Naive thymus-derived CD4-positive, alpha-beta T cell (primary cell): ENCODE measurements around the gene CADM1. TPM values are rescaled to one million over a fixed set of nuclear protein-coding genes. Genes with fewer than 3 reads are reported as not detected.

Experiments used
- ATAC-seq: fragments of 150-1000 bp; cut with Tn5 transposase; 2 replicates; pipeline ENCODE4 v1.10.0; 2021; ENCODE audit warnings: mild to moderate bottlenecking, moderate library complexity
- CTCF ChIA-PET: fragments of 350-600 bp; sonication (Branson Sonifier 250); formaldehyde crosslinking; loops from one replicate; lab custom pipeline; 2021; ENCODE audit warnings: antibody characterized with exemption; lab: Charles Lee
- POLR2A ChIA-PET: fragments of 350-600 bp; sonication (Branson Sonifier 250); formaldehyde crosslinking; loops from one replicate; lab custom pipeline; 2021; ENCODE audit warnings: antibody characterized with exemption, inconsistent platforms; lab: Charles Lee
- DNase-seq, 9 donors: peaks; one replicate each; pipeline versions ENCODE4 v3.0.0 to v3.0.0-alpha.2; 2020 to 2022; ENCODE audit warnings: mixed read lengths in 1 of 9
- H3K27ac ChIP-seq: one replicate; pipeline ENCODE4 v1.7.0; 2013; ENCODE audit warnings: mild to moderate bottlenecking, low read depth, low read length, moderate library complexity
- H3K27me3 ChIP-seq, 2 donors: one replicate each; pipeline ENCODE4 v1.7.0; 2013; ENCODE audit warnings: low read length in 2 of 2, mild to moderate bottlenecking in 2 of 2, moderate library complexity in 2 of 2; ENCODE audit not compliant: control insufficient read depth in 2 of 2, insufficient read depth in 2 of 2
- H3K36me3 ChIP-seq, 3 experiments: 1 replicate in 2 of 3; 2 replicates in 1 of 3; pipeline ENCODE4 v1.7.0; 2013; ENCODE audit warnings: low read length in 3 of 3, mild to moderate bottlenecking in 3 of 3, moderate library complexity in 1 of 3; ENCODE audit not compliant: insufficient read depth in 3 of 3, control insufficient read depth in 2 of 3
- H3K4me1 ChIP-seq, 2 donors: one replicate each; pipeline ENCODE4 v1.7.0; 2013; ENCODE audit warnings: low read length in 2 of 2, mild to moderate bottlenecking in 2 of 2, moderate library complexity in 1 of 2; ENCODE audit not compliant: control insufficient read depth in 2 of 2, insufficient read depth in 2 of 2
- H3K4me3 ChIP-seq: 2 replicates; pipeline ENCODE4 v1.7.0; 2013; ENCODE audit warnings: mild to moderate bottlenecking, low read length
- H3K9me3 ChIP-seq, 3 experiments: 1 replicate in 2 of 3; 2 replicates in 1 of 3; pipeline ENCODE4 v1.7.0; 2013; ENCODE audit warnings: low read length in 3 of 3; ENCODE audit not compliant: control insufficient read depth in 2 of 3
- H3K27ac Mint-ChIP-seq, 9 donors: one replicate each; pipeline ENCODE4 v1.8.0; 2020 to 2022; ENCODE audit warnings: mixed read lengths in 9 of 9, mild to moderate bottlenecking in 8 of 9, moderate library complexity in 5 of 9, inconsistent platforms in 2 of 9
- H3K27me3 Mint-ChIP-seq, 5 donors: one replicate each; pipeline ENCODE4 v1.8.0; 2021 to 2022; ENCODE audit warnings: mixed read lengths in 5 of 5, mild to moderate bottlenecking in 1 of 5
- H3K36me3 Mint-ChIP-seq, 5 donors: one replicate each; pipeline ENCODE4 v1.8.0; 2020 to 2022; ENCODE audit warnings: mixed read lengths in 5 of 5, mild to moderate bottlenecking in 3 of 5, inconsistent platforms in 1 of 5
- H3K4me1 Mint-ChIP-seq, 7 donors: one replicate each; pipeline ENCODE4 v1.8.0; 2020 to 2022; ENCODE audit warnings: mixed read lengths in 7 of 7, mild to moderate bottlenecking in 3 of 7, inconsistent platforms in 1 of 7
- H3K4me3 Mint-ChIP-seq, 10 donors: one replicate each; pipeline ENCODE4 v1.8.0; 2020 to 2022; ENCODE audit warnings: mild to moderate bottlenecking in 10 of 10, mixed read lengths in 10 of 10, moderate library complexity in 6 of 10, inconsistent platforms in 2 of 10
- H3K9me3 Mint-ChIP-seq, 11 donors: one replicate each; pipeline ENCODE4 v1.8.0; 2020 to 2022; ENCODE audit warnings: mixed read lengths in 11 of 11, mild to moderate bottlenecking in 4 of 11, inconsistent platforms in 1 of 11, moderate library complexity in 1 of 11
- intact Hi-C, 2 donors: fragments of 100-400 bp; cut with micrococcal nuclease; formaldehyde crosslinking; loops; one replicate each; pipeline ENCODE4 v1.15.1; 2023
- polyA plus RNA-seq, 2 donors: library from polyadenylated mRNA; unstranded; fragments of 300-500 nt; fragmentation: Illumina TruSeq; gene quantifications; one replicate each; pipeline ENCODE4 v1.2.3, GENCODE V29; 2021
- total RNA-seq, 6 experiments: library from RNA in 5 of 6; stranded (reverse) in 5 of 6; gene quantifications; 1 replicate in 5 of 6; 2 replicates in 1 of 6; pipeline ENCODE4 v1.2.3 and lab custom pipeline; 2021 to 2026

CADM1 gene
- total and polyA plus RNA-seq, 7 experiments from 2014 or later = 0.29 to 2.7 (median 0.69) TPM

DNA sequence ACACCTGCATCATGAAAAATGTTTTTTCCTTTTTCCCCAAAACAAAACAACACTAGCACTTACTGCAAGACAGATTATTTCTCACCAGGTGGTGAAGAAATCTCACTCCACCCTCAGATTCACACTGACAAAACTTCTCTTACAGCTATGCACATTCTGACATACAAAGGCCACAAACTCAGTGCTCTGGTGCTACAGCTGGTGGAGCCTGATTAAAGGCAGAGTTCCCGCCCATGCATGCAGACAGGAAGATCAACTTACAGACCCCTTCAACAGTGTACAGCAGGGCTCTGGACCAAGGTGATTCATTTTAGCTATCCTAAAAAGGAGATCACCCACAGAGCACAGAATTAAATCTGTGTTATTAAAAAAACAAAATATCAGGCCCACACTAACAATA lies 112.6 kb downstream of the CADM1 start:
- peaks cover 8 to 25% (median 12%) of the 10 kb centered on the region in 5 donors for H3K27me3 Mint-ChIP-seq
- ChIA-PET CTCF (no interaction called here), POLR2A (no interaction called here)
- Histone ChIP-seq H3K9me3 (no peaks in the 10 kb centered on the region), H3K27ac (no peak overlapping the region), H3K4me3 (no peak overlapping the region), H3K27me3 (no peaks in the 10 kb centered on the region), H3K36me3 (no peaks in the 10 kb centered on the region), H3K4me1 (no peaks in the 10 kb centered on the region)
- no peak overlapping the region for H3K27ac Mint-ChIP-seq
- no peaks in the 10 kb centered on the region for H3K36me3 Mint-ChIP-seq
- intact Hi-C loops = no loop called here
- H3K4me3 Mint-ChIP-seq = no peak overlapping the region
- peaks cover 0 to 10% (median 0%) of the 10 kb centered on the region in 11 donors for H3K9me3 Mint-ChIP-seq
- DNase-seq (no peak), ATAC-seq (no peak)
- no peaks in the 10 kb centered on the region for H3K4me1 Mint-ChIP-seq

- Mint-ChIP-seq H3K27me3 (peaks cover 8 to 25% (median 12%) of the 10 kb centered on the region in 5 donors), H3K4me1 (no peaks in the 10 kb centered on the region)
Measured at GRCh38 chr11:115391160-115391559, 113.1 kb downstream of the CADM1 start.

GRCh38 chr11:115390441-115390840 lies 113.8 kb downstream of the CADM1 start:
- ChIA-PET CTCF (no interaction called here), POLR2A (no interaction called here)
- H3K9me3 Mint-ChIP-seq = peaks cover 0 to 10% (median 0%) of the 10 kb centered on the region in 11 donors
- Histone ChIP-seq H3K27me3 (no peaks in the 10 kb centered on the region), H3K4me1 (no peaks in the 10 kb centered on the region), H3K9me3 (no peaks in the 10 kb centered on the region), H3K4me3 (no peak overlapping the region), H3K27ac (no peak overlapping the region), H3K36me3 (no peaks in the 10 kb centered on the region)
- ATAC-seq (no peak), DNase-seq (no peak)
- no peaks in the 10 kb centered on the region for H3K4me1 Mint-ChIP-seq
- H3K36me3 Mint-ChIP-seq = no peaks in the 10 kb centered on the region
- H3K27me3 Mint-ChIP-seq = peaks cover 8 to 25% (median 16%) of the 10 kb centered on the region in 5 donors
- intact Hi-C loops = no loop called here
- H3K4me3 Mint-ChIP-seq = no peak overlapping the region
- no peak overlapping the region for H3K27ac Mint-ChIP-seq

More at GRCh38 chr11:115391160-115391559, 113.1 kb downstream of the CADM1 start:
- H3K4me3 Mint-ChIP-seq = no peak overlapping the region
- H3K4me3 ChIP-seq = no peak overlapping the region
- H3K9me3 Mint-ChIP-seq = peaks cover 0 to 10% (median 0%) of the 10 kb centered on the region in 11 donors
- H3K4me1 ChIP-seq = no peaks in the 10 kb centered on the region
- POLR2A ChIA-PET = no interaction called here
- H3K27ac Mint-ChIP-seq = no peak overlapping the region
- DNase-seq (no peak), ATAC-seq (no peak)
- H3K27me3 ChIP-seq = no peaks in the 10 kb centered on the region
- intact Hi-C loops = no loop called here
- no peaks in the 10 kb centered on the region for H3K36me3 Mint-ChIP-seq
- H3K36me3 ChIP-seq = no peaks in the 10 kb centered on the region
- H3K9me3 ChIP-seq = no peaks in the 10 kb centered on the region
- CTCF ChIA-PET = no interaction called here
- H3K27ac ChIP-seq = no peak overlapping the region

- H3K27me3 Mint-ChIP-seq = peaks cover 8 to 25% (median 16%) of the 10 kb centered on the region in 5 donors
- H3K4me1 ChIP-seq = no peaks in the 10 kb centered on the region
- no peaks in the 10 kb centered on the region for H3K9me3 ChIP-seq
- CTCF ChIA-PET = no interaction called here
- ATAC-seq (no peak), DNase-seq (no peak)
- H3K27ac ChIP-seq = no peak overlapping the region
- intact Hi-C loops = no loop called here
- no peak overlapping the region for H3K27ac Mint-ChIP-seq
- H3K36me3 ChIP-seq = no peaks in the 10 kb centered on the region
- H3K36me3 Mint-ChIP-seq = no peaks in the 10 kb centered on the region
- H3K9me3 Mint-ChIP-seq = peaks cover 0 to 10% (median 0%) of the 10 kb centered on the region in 11 donors
- H3K4me1 Mint-ChIP-seq = no peaks in the 10 kb centered on the region
- no peak overlapping the region for H3K4me3 Mint-ChIP-seq
- POLR2A ChIA-PET = no interaction called here
- no peaks in the 10 kb centered on the region for H3K27me3 ChIP-seq
- no peak overlapping the region for H3K4me3 ChIP-seq
Measured at GRCh38 chr11:115389790-115390189, 114.4 kb downstream of the CADM1 start.

DNA sequence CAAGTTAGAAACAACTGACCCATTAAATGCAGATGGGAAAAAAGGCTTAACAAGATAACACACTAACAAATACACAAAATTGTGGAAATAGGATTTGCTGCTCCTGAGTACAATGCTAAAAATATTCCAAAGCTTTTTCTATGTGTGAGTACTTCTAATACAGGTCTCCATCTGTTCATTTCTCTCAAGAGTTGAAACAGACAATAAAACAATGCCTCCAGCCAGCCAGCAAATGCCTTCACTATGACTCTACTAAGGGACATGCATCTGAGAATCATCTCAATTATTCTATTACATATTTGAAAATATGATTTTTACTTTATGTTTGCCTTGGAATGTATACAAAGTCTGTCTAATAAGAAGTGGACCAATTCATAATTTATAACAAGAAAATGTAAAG lies 119.0 kb downstream of the CADM1 start:
- H3K36me3 Mint-ChIP-seq = no peaks in the 10 kb centered on the region
- DNase-seq = no peak

DNA sequence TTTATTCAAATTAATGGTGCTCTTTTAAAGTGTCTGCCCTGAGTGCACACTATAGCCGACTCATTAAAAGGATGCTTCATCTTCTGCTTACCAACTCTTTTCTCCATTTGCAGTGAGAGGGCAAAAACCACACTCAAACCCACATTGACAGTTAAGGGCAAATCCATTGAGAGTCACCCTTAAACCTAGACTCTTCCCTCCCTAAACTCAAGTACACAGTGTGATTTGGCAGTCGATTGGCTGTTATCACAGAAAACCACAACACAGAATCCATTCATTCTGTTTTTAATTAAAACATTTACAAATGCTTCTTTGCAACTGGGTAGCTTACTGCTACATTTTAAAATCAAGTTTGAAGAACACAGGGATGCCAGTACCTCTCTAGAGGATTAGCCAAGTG lies 120.0 kb downstream of the CADM1 start:
- intact Hi-C loops = no loop called here

More for the DNA sequence above, 119.0 kb downstream of the CADM1 start:
- H3K27me3 ChIP-seq = no peaks in the 10 kb centered on the region
- H3K4me3 Mint-ChIP-seq = no peak overlapping the region
- no peaks in the 10 kb centered on the region for H3K4me1 Mint-ChIP-seq
- no peak for ATAC-seq
- H3K27ac Mint-ChIP-seq = no peak overlapping the region
- H3K36me3 ChIP-seq = no peaks in the 10 kb centered on the region
- H3K4me1 ChIP-seq = no peaks in the 10 kb centered on the region
- peaks cover 8 to 26% (median 18%) of the 10 kb centered on the region in 5 donors for H3K27me3 Mint-ChIP-seq
- ChIA-PET CTCF (no interaction called here), POLR2A (no interaction called here)
- no peak overlapping the region for H3K4me3 ChIP-seq
- no peak overlapping the region for H3K27ac ChIP-seq
- intact Hi-C loops = no loop called here
- H3K9me3 ChIP-seq = no peaks in the 10 kb centered on the region
- H3K9me3 Mint-ChIP-seq = peaks cover 0 to 5% (median 0%) of the 10 kb centered on the region in 11 donors

GRCh38 chr11:115383431-115383830 lies 120.8 kb downstream of the CADM1 start:
- ATAC-seq = no peak
- intact Hi-C loops = no loop called here

More for the DNA sequence above, 120.0 kb downstream of the CADM1 start:
- Mint-ChIP-seq H3K9me3 (peaks cover 0 to 6% (median 0%) of the 10 kb centered on the region in 11 donors), H3K36me3 (no peaks in the 10 kb centered on the region), H3K27me3 (peaks cover 5 to 30% (median 23%) of the 10 kb centered on the region in 5 donors), H3K4me1 (no peaks in the 10 kb centered on the region), H3K27ac (no peak overlapping the region), H3K4me3 (no peak overlapping the region)
- Histone ChIP-seq H3K36me3 (no peaks in the 10 kb centered on the region), H3K4me1 (no peaks in the 10 kb centered on the region), H3K4me3 (no peak overlapping the region), H3K9me3 (no peaks in the 10 kb centered on the region), H3K27me3 (no peaks in the 10 kb centered on the region), H3K27ac (no peak overlapping the region)
- DNase-seq (no peak), ATAC-seq (no peak)
- ChIA-PET CTCF (no interaction called here), POLR2A (no interaction called here)

More at GRCh38 chr11:115383431-115383830, 120.8 kb downstream of the CADM1 start:
- ChIA-PET POLR2A (no interaction called here), CTCF (no interaction called here)
- H3K27me3 ChIP-seq = no peaks in the 10 kb centered on the region
- Mint-ChIP-seq H3K27me3 (peaks cover 5 to 30% (median 22%) of the 10 kb centered on the region in 5 donors), H3K4me3 (no peak overlapping the region), H3K36me3 (no peaks in the 10 kb centered on the region), H3K4me1 (no peaks in the 10 kb centered on the region), H3K27ac (no peak overlapping the region), H3K9me3 (peaks cover 0 to 6% (median 0%) of the 10 kb centered on the region in 11 donors)
- DNase-seq = no peak
- H3K4me1 ChIP-seq = no peaks in the 10 kb centered on the region
- no peak overlapping the region for H3K4me3 ChIP-seq
- no peaks in the 10 kb centered on the region for H3K9me3 ChIP-seq
- no peaks in the 10 kb centered on the region for H3K36me3 ChIP-seq
- no peak overlapping the region for H3K27ac ChIP-seq
